SKM-1 treated with dmso at 0.1 percent for 144 hours (cell line): Measurements from ENCODE around the gene TEX264.
"Not testable (repeated sequence)": the region's sequence is repeated elsewhere in the genome, so short reads cannot be mapped to it uniquely, and the experiment has no call there.

ENCODE experiments used
- DNase-seq: peaks from one replicate; lab custom pipeline; 2025; ENCODE audit not compliant: unreplicated experiment; lab: John Stamatoyannopoulos, UW

The TEX264 gene, protein sequence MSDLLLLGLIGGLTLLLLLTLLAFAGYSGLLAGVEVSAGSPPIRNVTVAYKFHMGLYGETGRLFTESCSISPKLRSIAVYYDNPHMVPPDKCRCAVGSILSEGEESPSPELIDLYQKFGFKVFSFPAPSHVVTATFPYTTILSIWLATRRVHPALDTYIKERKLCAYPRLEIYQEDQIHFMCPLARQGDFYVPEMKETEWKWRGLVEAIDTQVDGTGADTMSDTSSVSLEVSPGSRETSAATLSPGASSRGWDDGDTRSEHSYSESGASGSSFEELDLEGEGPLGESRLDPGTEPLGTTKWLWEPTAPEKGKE

DNA sequence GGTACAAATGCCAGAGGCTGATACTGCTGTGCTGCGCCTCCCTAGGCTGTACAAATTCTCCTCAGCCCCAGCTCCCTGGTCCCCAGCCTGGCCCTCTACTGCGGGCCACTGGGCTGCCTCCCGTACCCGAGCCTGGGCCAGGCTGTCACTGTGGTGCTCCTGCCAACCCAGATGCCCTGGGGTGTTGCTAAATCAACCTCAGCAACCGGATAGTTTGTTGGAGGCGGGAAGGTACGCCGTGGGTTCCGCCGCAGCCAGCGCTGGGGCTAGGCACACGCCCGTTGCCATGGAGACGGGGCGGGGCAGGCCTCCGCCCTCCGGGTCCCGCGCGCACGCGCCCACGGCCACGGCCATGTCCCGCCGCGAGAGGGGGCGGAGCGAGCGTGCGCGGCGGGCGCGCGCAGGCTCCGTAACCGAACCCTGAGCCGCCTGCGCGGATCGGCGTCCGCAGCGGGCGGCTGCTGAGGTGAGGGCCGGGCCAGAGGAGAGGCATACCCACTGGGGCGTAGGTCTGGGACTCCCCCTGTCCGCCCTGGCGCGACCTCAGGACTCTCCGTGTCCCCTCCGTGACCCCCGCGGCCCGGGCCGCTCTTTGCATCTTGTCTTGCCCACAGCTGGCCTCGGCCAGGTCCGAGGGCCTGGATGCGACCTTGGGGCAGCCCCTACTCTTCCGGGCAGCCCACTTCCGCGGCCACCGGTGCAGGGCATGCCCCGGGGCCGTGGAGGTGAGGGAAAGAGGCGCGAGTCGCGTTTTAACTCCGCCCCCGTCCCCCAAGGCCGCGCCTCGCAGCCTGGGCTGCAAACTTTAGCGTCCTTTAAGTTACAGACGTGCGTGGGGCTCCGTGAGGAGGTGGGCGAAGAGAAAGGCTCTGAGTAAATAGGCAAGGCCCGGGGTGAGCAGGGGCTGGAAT lies at the start of gene TEX264:
TEX264 (plus strand) TSS at position 430 of the 911 bp plus-strand sequence. CDS start 3,053 bp downstream, outside the sequence.
- DNase-seq = peak; percentile 92

DNA sequence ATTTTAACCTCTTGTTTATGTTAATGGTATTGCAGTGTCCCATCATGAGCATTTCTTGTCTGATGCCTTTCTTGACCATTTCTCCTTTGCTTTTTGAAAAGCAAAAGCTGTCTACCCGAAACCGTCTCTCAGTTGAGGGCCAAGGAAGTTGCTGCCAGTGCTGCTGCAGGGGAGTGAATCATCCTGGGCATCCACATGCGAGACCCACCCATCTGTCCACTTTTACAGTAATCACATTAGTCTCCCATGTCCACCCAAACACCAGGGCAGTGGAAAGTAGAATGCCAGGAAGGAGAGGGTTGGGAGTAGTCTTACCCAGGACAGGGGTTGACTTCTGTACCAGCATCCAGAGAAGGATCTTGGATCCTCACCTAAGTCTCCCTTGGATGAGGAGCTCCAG lies 48.6 kb upstream of the TEX264 start:
- no peak for DNase-seq

DNA sequence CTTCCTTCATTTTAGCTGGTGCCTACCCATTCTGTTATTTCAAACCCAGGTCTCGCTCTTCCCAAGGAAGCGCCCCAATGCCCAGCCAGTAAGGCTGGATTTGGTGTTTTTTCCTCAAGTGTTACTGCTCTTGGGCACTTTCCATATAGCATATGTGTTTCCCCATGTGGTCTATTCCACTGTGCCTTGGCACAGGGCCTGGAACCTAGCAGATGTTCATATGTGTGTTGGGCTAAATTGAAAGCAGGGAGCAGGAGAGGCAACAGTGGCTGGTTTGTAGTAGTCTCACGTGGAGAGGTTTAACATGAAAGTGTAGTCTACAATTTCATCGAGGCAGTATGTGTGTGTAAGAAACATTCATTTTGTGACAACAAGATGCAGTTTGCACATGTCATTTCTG lies 48.2 kb upstream of the TEX264 start:
- no peak for DNase-seq

DNA sequence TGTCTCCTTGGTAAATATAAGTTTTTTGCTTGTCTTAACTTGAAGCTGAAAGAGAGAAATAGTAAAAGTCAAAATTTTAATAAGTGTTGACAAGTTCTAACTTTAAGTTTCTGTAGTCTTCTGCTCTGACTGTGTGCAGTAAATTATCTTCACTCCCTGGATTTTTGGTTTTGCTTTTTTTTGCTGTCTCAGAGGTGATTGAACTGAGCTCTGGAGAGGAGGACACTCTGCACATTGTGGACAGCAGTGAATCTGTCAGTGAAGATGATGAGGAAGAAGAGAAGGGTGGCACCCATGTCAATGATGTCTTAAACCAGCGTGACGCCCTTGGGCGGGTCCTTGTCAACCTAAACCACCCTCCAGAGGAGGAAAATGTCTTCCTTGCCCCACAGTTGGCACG lies 40.5 kb upstream of the TEX264 start:
- DNase-seq = no peak

DNA sequence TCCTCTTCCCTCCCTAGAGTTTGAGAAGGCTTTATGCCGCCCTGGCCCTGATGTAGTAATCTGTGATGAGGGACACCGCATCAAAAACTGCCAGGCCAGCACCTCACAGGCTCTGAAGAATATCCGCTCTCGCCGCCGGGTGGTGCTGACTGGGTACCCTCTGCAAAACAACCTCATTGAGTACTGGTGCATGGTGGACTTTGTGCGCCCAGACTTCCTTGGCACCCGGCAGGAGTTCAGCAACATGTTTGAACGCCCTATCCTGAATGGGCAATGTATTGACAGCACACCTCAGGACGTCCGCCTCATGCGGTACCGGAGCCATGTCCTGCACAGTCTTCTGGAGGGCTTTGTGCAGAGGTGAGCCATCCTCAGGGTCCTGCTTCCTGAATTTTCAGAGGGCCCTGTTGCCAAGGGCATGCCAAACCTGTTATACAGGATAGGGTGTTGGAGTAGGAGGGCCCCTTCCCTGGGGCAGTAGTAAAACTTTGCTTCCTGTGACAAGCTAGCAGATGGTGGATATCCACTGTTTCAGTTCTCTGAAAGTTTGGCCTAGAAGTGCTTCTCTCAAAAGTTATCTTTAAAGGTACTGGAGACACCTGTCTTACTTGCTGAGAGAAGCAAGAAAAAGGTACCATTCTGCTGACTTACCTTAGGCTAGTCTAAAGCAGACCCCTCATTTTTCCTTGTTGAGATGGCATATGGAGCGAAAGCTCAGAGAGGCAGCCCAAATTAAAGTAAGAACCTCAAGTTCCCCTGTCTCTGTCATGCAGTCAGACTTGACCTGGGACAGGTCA lies 33.7 kb upstream of the TEX264 start:
- DNase-seq = no peak

DNA sequence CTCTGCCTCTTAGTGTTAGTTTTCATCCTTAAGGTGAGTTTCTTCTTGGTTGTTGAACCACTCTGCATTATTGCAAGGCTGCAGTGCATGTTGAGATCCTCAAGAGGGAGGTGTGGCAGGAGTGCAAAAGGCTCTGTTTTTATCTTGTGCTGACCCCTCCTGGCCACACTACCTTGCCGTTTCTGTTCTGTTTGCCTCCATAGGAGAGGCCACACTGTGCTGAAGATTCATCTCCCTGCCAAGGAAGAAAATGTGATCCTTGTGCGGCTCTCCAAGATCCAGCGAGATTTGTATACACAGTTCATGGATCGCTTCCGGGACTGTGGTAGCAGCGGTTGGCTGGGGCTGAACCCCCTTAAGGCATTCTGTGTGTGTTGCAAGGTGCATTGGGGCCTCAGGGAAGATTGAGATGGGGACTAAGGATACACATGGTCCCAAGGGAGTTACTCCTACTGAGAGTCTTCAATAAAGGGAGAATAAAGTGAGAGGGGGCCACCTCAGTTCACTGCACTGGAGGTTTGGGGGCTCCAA lies 33.0 kb upstream of the TEX264 start:
- DNase-seq = peak; percentile 85

DNA sequence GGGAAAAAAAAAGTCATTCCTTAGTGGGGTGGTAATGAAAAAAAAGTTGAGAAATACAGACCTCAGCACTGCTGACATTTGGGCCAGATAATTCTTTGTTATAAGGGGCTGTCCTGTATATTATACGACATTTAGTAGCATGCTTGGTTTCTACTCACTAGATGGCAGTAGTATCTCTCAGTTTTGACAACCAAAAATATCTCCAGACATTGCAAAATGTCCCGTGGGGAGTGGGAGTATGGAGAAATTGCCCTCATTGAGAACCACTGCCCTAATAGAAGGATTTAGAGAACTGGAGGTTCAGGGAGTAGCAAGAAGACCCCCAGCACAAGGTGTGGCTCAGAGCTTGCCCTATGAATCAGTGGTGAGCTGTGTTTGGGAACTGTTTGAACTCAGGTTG lies 28.6 kb upstream of the TEX264 start:
- peak; percentile 21 for DNase-seq

DNA sequence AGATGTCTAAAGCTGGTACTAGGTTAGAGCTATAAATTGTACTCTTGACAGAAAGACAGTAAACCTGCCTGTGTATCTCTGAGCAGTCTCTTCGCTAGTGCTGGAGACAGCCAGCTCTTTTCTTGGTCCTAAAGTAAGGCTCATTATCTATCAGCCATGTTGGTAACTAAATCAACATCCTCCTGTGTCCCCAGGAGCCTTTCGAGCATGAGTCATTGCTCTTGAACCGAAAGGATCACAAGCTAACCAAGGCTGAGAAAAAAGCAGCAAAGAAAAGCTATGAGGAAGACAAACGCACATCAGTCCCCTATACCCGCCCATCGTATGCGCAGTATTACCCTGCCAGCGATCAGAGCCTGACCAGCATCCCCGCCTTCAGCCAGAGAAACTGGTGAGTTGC lies 25.0 kb upstream of the TEX264 start:
- no peak for DNase-seq

DNA sequence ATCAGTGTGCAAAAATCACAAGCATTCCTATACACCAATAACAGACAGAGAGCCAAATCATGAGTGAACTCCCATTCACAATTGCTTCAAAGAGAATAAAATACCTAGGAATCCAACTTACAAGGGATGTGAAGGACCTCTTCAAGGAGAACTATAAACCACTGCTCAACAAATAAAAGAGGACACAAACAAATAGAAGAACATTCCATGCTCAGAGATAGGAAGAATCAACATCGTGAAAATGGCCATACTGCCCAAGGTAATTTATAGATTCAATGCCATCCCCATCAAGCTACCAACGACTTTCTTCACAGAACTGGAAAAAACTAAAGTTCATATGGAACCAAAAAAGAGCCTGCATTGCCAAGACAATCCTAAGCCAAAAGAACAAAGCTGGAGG lies 18.9 kb upstream of the TEX264 start:
- not testable (repeated sequence) for DNase-seq

DNA sequence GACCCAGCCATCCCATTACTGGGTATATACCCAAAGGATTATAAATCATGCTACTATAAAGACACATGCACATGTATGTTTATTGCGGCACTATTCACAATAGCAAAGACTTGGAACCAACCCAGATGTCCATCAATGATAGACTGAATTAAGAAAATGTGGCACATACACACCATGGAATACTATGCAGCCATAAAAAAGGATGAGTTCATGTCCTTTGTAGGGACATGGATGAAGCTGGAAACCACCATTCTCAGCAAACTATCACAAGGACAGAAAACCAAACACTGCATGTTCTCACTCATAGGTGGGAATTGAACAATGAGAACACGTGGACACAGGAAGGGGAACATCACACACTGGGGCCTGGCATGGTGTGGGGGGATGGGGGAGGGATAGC lies 17.6 kb upstream of the TEX264 start:
- DNase-seq = not testable (repeated sequence)

DNA sequence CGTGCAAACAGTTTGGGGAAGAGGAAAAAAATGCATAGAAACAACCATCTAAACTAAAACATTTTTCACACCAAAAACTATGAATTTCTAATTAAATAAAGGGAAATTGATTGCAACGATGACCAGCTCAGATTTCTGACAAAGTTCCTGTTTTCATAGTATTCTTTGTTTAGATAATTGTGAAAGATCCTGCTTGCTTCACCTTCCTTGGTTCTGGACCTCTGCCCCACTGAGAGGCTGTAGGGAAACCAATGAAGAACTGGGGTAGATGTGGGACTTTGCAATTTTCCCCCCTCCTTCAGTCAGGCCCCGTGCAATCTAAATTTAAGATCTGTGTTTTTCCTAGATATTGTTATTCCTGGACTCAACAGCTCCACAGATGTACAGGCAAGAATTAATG lies 13.8 kb upstream of the TEX264 start:
- peak; percentile 51 for DNase-seq

DNA sequence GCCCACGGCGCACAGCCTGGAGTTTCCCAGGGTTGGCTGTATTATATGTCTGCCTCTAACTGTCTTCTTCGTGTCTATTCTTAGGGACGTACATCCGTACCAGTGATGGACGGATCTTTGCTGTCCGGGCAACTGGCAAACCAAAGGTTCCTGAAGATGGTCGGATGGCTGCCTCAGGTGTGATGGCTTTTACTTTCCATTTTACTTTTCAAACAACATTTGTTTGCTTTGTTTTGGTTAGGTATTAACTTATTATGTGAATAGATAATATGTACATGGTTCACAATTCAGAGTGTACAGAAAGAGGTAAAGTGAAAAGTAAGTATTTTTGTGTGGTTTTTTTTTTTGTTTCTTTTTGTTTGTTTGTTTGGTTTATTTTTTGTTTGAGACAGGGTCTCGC lies 11.1 kb upstream of the TEX264 start:
- DNase-seq = no peak

DNA sequence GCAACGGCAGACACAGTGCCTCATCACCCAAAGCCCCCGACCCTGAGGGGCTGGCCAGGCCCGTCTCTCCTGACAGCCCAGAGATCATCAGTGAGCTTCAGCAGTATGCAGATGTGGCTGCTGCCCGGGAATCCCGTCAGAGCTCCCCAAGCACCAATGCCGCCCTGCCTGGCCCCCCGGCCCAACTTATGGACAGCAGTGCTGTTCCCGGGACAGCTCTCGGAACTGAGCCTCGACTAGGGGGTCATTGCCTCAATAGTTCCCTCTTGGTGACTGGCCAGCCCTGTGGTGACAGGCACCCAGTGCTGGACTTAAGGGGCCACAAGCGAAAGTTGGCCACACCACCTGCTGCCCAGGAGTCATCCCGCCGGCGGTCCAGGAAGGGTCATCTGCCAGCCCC lies 8.6 kb upstream of the TEX264 start:
- no peak for DNase-seq

DNA sequence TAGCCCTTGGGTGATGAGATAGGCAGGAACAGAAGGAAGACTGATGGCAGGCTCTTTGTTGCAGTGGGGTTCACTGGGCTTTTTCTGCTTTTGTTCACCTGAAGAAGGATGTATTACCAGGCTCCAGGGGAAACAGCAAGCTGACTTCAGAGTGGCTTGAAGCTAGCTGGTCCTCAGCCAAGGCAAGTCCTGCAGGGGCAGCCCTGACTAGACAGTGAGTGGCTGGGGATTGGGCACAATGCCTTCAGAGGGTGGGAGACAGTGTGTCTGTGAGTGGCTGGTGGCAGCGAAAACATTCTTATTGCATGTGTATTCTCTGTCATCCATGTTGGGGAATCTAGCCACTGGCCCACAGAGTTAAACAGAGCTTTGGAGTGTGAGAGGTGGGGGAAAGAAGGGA lies 2.3 kb upstream of the TEX264 start:
- no peak for DNase-seq

DNA sequence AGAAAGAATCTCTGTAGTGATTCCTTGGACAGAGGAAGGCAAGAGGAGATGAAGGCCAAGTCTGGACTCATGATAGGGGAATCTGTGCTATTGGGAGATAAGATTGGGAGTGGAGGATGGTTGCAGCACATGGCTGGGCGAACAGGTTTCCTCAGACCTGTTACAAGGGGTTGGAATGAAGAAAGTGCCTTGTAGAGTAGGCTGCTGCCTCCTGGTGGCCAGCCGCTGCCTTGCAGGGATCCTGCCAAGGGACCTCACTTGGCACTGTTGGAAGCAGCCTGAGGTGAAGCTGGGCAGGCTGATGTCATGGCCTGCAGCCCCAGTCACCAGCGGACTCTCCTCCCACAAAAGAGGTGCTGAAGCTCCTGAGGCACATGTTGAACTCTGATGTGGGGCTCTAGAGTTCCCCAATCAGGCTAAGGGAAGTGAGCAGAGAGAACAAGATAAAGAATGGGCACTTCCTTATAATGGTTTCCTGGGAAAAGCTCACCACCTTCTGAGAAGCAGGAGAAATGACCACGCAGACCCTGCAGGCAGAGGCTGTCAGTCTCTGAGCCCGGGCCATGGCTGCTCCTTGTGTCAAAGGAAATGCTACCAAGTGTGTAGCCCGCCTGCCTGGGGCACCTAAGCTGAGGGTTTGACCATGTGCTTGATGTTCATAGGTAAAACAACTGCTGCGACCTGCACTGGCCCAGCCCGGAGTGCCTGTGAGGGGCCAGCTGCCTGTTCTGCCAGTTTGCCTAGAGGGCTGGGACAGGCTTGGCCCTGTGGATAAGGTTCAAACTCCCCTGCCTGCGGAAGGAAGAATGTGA lies 1.6 kb upstream of the TEX264 start:
- DNase-seq = peak; percentile 87

DNA sequence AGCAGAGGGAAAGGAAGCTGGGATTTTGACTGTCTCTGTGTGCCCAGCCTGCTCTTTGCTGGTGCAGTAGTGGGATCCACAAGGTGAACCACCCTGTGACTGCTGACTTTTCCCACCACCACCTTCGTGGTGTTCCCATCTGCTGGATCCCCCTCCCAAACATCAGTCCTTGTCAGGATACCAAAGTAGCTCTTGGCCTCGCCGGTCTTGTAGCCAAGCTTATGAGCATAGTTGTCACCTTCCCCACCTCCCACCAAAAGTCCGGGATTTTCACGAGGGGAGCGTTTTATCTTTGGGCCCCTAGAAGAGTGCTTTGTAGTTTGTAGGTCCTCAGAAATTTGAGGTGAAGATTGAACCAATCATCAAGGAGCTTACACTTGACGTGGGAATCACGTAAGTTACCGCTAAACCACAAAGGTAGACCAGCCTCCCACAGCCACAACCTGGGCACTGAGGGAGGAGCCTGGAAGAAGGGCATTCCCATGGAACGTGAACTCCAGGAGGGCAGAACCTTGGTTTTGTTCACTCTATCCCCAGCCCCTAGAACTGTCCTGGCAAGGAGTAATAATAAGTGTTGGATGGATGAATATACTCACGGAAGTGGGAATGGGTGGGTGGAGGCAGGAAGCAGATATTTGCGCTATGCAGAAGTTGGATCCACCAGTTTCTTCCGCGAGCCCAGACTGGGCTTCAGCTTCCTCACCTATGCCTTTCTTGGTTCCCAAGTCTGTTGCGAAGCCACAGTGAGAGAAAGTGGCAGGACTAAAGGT lies 814 bp upstream of the TEX264 start:
- no peak for DNase-seq

DNA sequence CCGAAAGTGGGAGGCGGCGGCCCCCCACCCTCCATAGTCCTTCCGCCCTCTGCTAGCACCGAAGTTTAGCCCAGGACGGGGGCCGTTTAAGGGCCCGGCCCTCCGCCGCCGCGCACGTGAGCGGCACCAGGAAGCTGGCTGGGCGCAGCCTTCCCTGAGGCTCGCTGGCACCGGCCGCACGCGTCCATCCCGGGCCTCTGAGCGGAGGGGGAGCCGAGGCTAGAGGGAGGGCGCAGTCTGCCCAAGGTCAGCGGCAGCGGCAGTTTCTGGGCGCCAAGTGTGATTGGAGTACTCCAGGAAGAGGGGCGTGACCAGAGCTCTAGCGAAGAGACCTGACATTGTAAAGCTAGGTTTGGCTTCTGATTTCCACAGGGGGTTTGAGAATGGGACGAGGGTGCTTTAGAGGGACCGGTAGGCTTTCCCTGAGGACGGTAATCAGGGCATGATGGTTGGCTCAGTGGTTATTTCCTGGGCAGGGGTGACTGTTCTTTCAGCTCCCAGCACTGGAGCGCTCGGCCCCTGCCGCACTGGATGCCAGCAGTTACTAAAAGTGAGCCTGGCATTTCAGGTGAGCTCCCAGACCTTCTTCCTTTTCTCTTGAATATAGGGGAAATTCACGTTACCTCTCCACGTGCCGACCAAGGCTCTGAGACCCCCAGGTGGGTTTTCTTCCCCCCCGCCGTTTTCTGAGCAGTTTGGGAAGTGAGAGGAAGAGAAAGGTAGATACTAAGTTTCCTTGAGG lies 853 bp downstream of the TEX264 start:
- peak; percentile 41 for DNase-seq

DNA sequence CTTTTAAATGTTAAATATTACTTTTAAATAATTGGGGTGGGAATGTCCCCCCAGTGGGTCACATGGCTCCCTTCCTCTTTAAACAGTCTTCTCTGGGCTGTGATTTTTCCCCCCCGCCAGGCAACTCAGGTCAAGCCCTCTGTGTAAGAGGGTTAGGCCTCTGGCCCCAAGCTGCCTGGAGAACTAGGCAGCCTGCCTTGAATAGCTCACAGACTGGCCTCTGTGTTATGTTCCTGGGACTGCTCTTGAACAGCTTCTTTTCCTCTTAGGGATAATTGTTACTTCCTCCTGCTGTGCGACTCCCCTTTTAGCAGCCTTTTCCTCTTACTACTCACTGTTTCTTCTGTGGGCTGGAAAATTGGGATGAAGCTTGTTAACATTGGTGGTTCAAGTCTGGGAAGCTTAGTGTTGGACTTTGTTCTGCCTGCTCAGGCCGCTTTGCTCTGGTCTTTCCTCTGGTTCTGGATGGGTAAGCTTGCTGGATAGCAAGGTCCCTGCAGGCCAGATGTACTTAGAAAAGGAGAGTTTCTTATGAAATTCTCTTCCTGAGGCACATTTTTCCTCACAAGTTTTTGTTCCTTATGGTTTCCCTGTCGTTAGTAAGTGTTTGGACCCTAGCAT lies 2.2 kb downstream of the TEX264 start:
- no peak for DNase-seq
